HepG2 (cell line): ENCODE measurements around the gene ADGRE3. TPM values are rescaled to one million over a fixed set of nuclear protein-coding genes. Genes with fewer than 3 reads are reported as not detected.

Experiments
- BORCS8-MEF2B ChIP-seq: sonication (generic); formaldehyde crosslinking; IDR thresholded peaks from 2 replicates; pipeline ENCODE4 v1.8.0; 2022; ENCODE audit warnings: mild to moderate bottlenecking, missing genetic modification reagents
- CC2D1A ChIP-seq: sonication (generic); formaldehyde crosslinking; IDR thresholded peaks from 2 replicates; pipeline ENCODE4 v1.8.1; 2023; ENCODE audit warnings: mild to moderate bottlenecking, missing genetic modification reagents
- CHCHD3 ChIP-seq: sonication (generic); formaldehyde crosslinking; IDR thresholded peaks from 2 replicates; pipeline ENCODE4 v1.8.0; 2022; ENCODE audit warnings: mild to moderate bottlenecking, missing genetic modification reagents, moderate library complexity
- ETV5 ChIP-seq: IDR thresholded peaks from 2 replicates; pipeline ENCODE4 v1.6.1; 2018; ENCODE audit warnings: missing biosample characterization, missing genetic modification reagents, inconsistent platforms, borderline replicate concordance
- GFI1 ChIP-seq: sonication (generic); formaldehyde crosslinking; IDR thresholded peaks from 2 replicates; pipeline ENCODE4 v1.5.0; 2020; ENCODE audit warnings: missing genetic modification reagents, mild to moderate bottlenecking, borderline replicate concordance
- KLF16 ChIP-seq, 2 experiments: sonication (generic) in 1 of 2; formaldehyde crosslinking in 1 of 2; IDR thresholded peaks; 2 replicates each; pipeline versions ENCODE4 v1.6.1 to v1.8.0; 2016 to 2023; ENCODE audit warnings: missing genetic modification reagents in 2 of 2, missing compliant biosample characterization in 1 of 2
- MBD4 ChIP-seq: IDR thresholded peaks from 2 replicates; pipeline ENCODE4 v1.6.1; 2012; ENCODE audit warnings: low read length, inconsistent platforms, borderline replicate concordance
- MIER2 ChIP-seq: IDR thresholded peaks from 2 replicates; pipeline ENCODE4 v1.6.1; 2016; ENCODE audit warnings: missing biosample characterization, missing genetic modification reagents
- MYC ChIP-seq: sonication (generic); formaldehyde crosslinking; IDR thresholded peaks from 2 replicates; pipeline ENCODE4 v1.9.0; 2021; ENCODE audit warnings: missing genetic modification reagents, borderline replicate concordance
- NFRKB ChIP-seq: fragments of 450-650 bp; IDR thresholded peaks from 2 replicates; pipeline ENCODE4 v1.6.1; 2017
- SIX1 ChIP-seq: sonication (generic); formaldehyde crosslinking; IDR thresholded peaks from 2 replicates; pipeline ENCODE4 v1.4.0; 2020; ENCODE audit warnings: missing genetic modification reagents, borderline replicate concordance
- YY1 ChIP-seq: IDR thresholded peaks from 2 replicates; pipeline ENCODE4 v1.6.1; 2011; ENCODE audit warnings: low read length, low read depth, moderate library complexity, mild to moderate bottlenecking; ENCODE audit not compliant: insufficient read depth, insufficient replicate concordance
- ZNF724P ChIP-seq: sonication (generic); formaldehyde crosslinking; IDR thresholded peaks from 2 replicates; pipeline ENCODE4 v1.8.0; 2022; ENCODE audit warnings: missing genetic modification reagents, borderline replicate concordance
- ZNF766 ChIP-seq: sonication (generic); formaldehyde crosslinking; IDR thresholded peaks from 2 replicates; pipeline ENCODE4 v1.5.0; 2020; ENCODE audit warnings: missing genetic modification reagents, borderline replicate concordance
- ZNF883 ChIP-seq: sonication (generic); formaldehyde crosslinking; IDR thresholded peaks from 2 replicates; pipeline ENCODE4 v1.5.1; 2020; ENCODE audit warnings: mild to moderate bottlenecking, missing genetic modification reagents; ENCODE audit errors: not compliant biosample characterization
- polyA plus RNA-seq, 8 experiments: library from polyadenylated mRNA; depleted of rRNA in 3 of 8; stranded (reverse) in 7 of 8; unstranded in 1 of 8; fragments of >200 nt; fragmentation: Illumina TruSeq in 4 of 8; extraction: Trizol in 4 of 8; gene quantifications; 2 replicates each; pipeline versions ENCODE4 v1.2.1 to v1.2.3, GENCODE V29; 2011 to 2016; ENCODE audit warnings: low read depth in 4 of 8, missing spikeins in 1 of 8, mixed read lengths in 1 of 8; ENCODE audit not compliant: insufficient read depth in 1 of 8
- total RNA-seq, 5 experiments: library from RNA; depleted of rRNA; stranded (reverse); fragments of >200 nt; fragmentation: Illumina TruSeq; extraction: Trizol; gene quantifications; 2 replicates each; pipeline ENCODE4 v1.2.3, GENCODE V29; 2016; ENCODE audit warnings: low read depth in 1 of 5
- TF ChIP-seq, protein P1 (sequence below): sonication (generic); formaldehyde crosslinking; IDR thresholded peaks from 2 replicates; pipeline ENCODE4 v1.5.1; 2020; ENCODE audit warnings: mild to moderate bottlenecking, missing genetic modification reagents, moderate library complexity
- TF ChIP-seq, protein P2 (sequence below): IDR thresholded peaks from 2 replicates; pipeline ENCODE4 v1.6.1; 2016; ENCODE audit warnings: low read depth, control low read depth
- TF ChIP-seq, protein P3 (sequence below): sonication (generic); formaldehyde crosslinking; IDR thresholded peaks from 2 replicates; pipeline ENCODE4 v1.4.0; 2020; ENCODE audit warnings: missing genetic modification reagents, borderline replicate concordance

The ADGRE3 gene
- total and polyA plus RNA-seq, 2 of the 13 experiments (the other 11 are each of a cell fraction or from before 2014, with no cell fraction given): not detected

DNA sequence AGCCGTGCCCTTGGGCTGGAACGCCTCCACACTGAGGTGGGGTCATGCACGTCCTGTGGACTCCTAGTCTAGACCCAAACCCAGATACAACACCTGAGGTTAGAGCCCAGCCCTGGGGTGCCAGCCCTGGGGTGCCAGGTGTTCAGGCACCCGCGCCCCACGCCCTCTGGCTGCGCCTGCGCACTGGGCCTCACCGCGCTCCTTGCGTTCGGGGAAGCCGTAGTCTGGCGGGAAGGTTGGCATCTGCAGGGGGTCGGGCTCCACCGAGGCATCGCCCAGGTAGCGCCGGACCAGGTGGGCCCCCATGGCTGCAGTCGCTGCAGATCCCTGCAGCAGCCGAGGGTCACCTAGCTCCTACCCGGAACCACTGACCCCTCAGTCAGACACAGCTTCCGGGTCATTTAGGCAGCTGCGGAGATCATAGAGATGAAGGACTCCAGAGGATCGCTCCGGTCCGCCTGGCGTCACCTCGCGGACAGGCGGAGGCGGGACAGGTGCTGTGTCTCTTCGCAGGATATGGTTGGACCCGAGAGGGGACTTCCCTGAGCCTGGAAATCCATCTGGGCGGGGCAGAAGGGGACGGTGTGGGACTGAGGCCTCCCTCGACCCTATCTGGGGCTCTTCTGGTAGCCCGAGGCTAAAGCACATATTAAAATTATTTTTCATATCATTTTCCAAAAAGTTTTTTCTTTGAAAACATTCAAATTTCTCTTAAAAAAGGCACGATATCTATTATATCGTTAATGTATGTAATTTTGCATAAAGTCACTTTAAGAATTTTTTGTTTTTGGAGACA, 102.8 kb downstream of the ADGRE3 start, which contains the start of gene NDUFB7 (continued):
- TF ChIP-seq ZNF766 (CRISPR knock-in tag): peak; percentile 62; the same call in 1 of the 2 replicates
- TF ChIP-seq YY1: peak; percentile 70
- TF ChIP-seq, protein P1, sequence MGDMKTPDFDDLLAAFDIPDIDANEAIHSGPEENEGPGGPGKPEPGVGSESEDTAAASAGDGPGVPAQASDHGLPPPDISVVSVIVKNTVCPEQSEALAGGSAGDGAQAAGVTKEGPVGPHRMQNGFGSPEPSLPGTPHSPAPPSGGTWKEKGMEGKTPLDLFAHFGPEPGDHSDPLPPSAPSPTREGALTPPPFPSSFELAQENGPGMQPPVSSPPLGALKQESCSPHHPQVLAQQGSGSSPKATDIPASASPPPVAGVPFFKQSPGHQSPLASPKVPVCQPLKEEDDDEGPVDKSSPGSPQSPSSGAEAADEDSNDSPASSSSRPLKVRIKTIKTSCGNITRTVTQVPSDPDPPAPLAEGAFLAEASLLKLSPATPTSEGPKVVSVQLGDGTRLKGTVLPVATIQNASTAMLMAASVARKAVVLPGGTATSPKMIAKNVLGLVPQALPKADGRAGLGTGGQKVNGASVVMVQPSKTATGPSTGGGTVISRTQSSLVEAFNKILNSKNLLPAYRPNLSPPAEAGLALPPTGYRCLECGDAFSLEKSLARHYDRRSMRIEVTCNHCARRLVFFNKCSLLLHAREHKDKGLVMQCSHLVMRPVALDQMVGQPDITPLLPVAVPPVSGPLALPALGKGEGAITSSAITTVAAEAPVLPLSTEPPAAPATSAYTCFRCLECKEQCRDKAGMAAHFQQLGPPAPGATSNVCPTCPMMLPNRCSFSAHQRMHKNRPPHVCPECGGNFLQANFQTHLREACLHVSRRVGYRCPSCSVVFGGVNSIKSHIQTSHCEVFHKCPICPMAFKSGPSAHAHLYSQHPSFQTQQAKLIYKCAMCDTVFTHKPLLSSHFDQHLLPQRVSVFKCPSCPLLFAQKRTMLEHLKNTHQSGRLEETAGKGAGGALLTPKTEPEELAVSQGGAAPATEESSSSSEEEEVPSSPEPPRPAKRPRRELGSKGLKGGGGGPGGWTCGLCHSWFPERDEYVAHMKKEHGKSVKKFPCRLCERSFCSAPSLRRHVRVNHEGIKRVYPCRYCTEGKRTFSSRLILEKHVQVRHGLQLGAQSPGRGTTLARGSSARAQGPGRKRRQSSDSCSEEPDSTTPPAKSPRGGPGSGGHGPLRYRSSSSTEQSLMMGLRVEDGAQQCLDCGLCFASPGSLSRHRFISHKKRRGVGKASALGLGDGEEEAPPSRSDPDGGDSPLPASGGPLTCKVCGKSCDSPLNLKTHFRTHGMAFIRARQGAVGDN (CRISPR knock-in tag): peak; percentile 87
- TF ChIP-seq ZNF883: peak; percentile 94
- TF ChIP-seq GFI1 (CRISPR knock-in tag): peak; percentile 49; the same call in 1 of the 2 replicates
- TF ChIP-seq MYC (CRISPR knock-in tag): peak; percentile 73; the same call in 1 of the 2 replicates
- TF ChIP-seq ETV5: peak; percentile 63; the same call in 1 of the 2 replicates
- peak; percentile 52 for TF ChIP-seq BORCS8-MEF2B
- peak in 1 of 2 experiments; percentile 91; a peak in 2 of 4 replicates for TF ChIP-seq KLF16 (CRISPR knock-in tag; IDR thresholded peaks at IDR 0.05)
- peak; percentile 70; the same call in 1 of the 2 replicates for TF ChIP-seq MIER2
- TF ChIP-seq, protein P2, sequence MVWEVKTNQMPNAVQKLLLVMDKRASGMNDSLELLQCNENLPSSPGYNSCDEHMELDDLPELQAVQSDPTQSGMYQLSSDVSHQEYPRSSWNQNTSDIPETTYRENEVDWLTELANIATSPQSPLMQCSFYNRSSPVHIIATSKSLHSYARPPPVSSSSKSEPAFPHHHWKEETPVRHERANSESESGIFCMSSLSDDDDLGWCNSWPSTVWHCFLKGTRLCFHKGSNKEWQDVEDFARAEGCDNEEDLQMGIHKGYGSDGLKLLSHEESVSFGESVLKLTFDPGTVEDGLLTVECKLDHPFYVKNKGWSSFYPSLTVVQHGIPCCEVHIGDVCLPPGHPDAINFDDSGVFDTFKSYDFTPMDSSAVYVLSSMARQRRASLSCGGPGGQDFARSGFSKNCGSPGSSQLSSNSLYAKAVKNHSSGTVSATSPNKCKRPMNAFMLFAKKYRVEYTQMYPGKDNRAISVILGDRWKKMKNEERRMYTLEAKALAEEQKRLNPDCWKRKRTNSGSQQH: peak; percentile 73; the same call in 1 of the 2 replicates
- TF ChIP-seq CHCHD3 (CRISPR knock-in tag): no peak
- no peak for TF ChIP-seq ZNF724P (CRISPR knock-in tag)
- no peak for TF ChIP-seq NFRKB
- TF ChIP-seq MBD4: no peak
- TF ChIP-seq, protein P3, sequence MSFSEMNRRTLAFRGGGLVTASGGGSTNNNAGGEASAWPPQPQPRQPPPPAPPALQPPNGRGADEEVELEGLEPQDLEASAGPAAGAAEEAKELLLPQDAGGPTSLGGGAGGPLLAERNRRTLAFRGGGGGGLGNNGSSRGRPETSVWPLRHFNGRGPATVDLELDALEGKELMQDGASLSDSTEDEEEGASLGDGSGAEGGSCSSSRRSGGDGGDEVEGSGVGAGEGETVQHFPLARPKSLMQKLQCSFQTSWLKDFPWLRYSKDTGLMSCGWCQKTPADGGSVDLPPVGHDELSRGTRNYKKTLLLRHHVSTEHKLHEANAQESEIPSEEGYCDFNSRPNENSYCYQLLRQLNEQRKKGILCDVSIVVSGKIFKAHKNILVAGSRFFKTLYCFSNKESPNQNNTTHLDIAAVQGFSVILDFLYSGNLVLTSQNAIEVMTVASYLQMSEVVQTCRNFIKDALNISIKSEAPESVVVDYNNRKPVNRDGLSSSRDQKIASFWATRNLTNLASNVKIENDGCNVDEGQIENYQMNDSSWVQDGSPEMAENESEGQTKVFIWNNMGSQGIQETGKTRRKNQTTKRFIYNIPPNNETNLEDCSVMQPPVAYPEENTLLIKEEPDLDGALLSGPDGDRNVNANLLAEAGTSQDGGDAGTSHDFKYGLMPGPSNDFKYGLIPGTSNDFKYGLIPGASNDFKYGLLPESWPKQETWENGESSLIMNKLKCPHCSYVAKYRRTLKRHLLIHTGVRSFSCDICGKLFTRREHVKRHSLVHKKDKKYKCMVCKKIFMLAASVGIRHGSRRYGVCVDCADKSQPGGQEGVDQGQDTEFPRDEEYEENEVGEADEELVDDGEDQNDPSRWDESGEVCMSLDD: peak; percentile 40; the same call in 1 of the 2 replicates
- no peak for TF ChIP-seq CC2D1A (CRISPR knock-in tag)
- TF ChIP-seq SIX1 (CRISPR knock-in tag): peak; percentile 55; the same call in 1 of the 2 replicates
